HG03432 (cell line): Measurements from ENCODE around the gene SH2D3A.
A peak's percentile ranks its signal among the peaks of the same experiment; 100 is the strongest.

ENCODE experiments used
- ATAC-seq: cut with Tn5 transposase; IDR thresholded peaks from one replicate; pipeline ENCODE4 v1.9.1; 2021; ENCODE audit warnings: mild to moderate bottlenecking, moderate library complexity; ENCODE audit not compliant: unreplicated experiment

Gene SH2D3A

GRCh38 chr19:6738787-6739389, 28.3 kb downstream of the SH2D3A start:
- ATAC-seq, result no peak

GRCh38 chr19:6737873-6738786, 29.1 kb downstream of the SH2D3A start:
- ATAC-seq, result no peak

GRCh38 chr19:6737284-6737872, 29.9 kb downstream of the SH2D3A start, which contains the start of gene GPR108:
GPR108 (minus strand) TSS chr19:6737580; CDS start chr19:6737576, 4 bp downstream.
- ATAC-seq, result peak; percentile 62

- ATAC-seq, result no peak
Measured at GRCh38 chr19:6736917-6737283, 30.3 kb downstream of the SH2D3A start.

- no peak for ATAC-seq
Measured at GRCh38 chr19:6736169-6736916, 30.9 kb downstream of the SH2D3A start.

GRCh38 chr19:6735181-6735911, 31.9 kb downstream of the SH2D3A start:
- no peak for ATAC-seq

GRCh38 chr19:6734096-6734696, 33.0 kb downstream of the SH2D3A start:
- ATAC-seq, result no peak

- ATAC-seq, result no peak
Measured at GRCh38 chr19:6733338-6734095, 33.7 kb downstream of the SH2D3A start.

GRCh38 chr19:6732803-6733337, 34.4 kb downstream of the SH2D3A start:
- no peak for ATAC-seq

- no peak for ATAC-seq
Measured at GRCh38 chr19:6731822-6732221, 35.4 kb downstream of the SH2D3A start.

GRCh38 chr19:6730941-6731670, 36.1 kb downstream of the SH2D3A start:
- ATAC-seq, result no peak

- ATAC-seq, result no peak
Measured at GRCh38 chr19:6730153-6730804, 37.0 kb downstream of the SH2D3A start.

- no peak for ATAC-seq
Measured at GRCh38 chr19:6729573-6730152, 37.6 kb downstream of the SH2D3A start.

- no peak for ATAC-seq
Measured at GRCh38 chr19:6728346-6728745, 38.9 kb downstream of the SH2D3A start.

GRCh38 chr19:6725513-6726231, 41.6 kb downstream of the SH2D3A start:
- no peak for ATAC-seq

GRCh38 chr19:6724631-6725492, 42.4 kb downstream of the SH2D3A start:
- no peak for ATAC-seq
